CD4-positive, alpha-beta memory T cell (primary cell): ENCODE measurements around the gene TPCN1. TPM values are rescaled to one million over a fixed set of nuclear protein-coding genes. Genes with fewer than 3 reads are reported as not detected.

Experiments used
- CTCF ChIA-PET: fragments of 350-600 bp; sonication (Branson Sonifier 250); formaldehyde crosslinking; loops from one replicate; lab custom pipeline; 2021; ENCODE audit warnings: inconsistent platforms; ENCODE audit not compliant: partially characterized antibody; lab: Charles Lee
- POLR2A ChIA-PET: fragments of 350-600 bp; sonication (Branson Sonifier 250); formaldehyde crosslinking; loops from one replicate; lab custom pipeline; 2021; ENCODE audit not compliant: partially characterized antibody; lab: Charles Lee
- DNase-seq, 5 donors: peaks; one replicate each; pipeline versions ENCODE4 v3.0.0 to v3.0.0-alpha.2; 2020 to 2022; ENCODE audit warnings: mixed read lengths in 1 of 5
- H3K27ac ChIP-seq: one replicate; pipeline ENCODE4 v1.7.0; 2013; ENCODE audit warnings: low read depth, low read length
- H3K27me3 ChIP-seq: 2 replicates; pipeline ENCODE4 v1.7.0; 2013; ENCODE audit warnings: mild to moderate bottlenecking, low read length, moderate library complexity; ENCODE audit not compliant: insufficient read depth
- H3K36me3 ChIP-seq: 2 replicates; pipeline ENCODE4 v1.7.0; 2013; ENCODE audit warnings: mild to moderate bottlenecking, low read length, moderate library complexity; ENCODE audit not compliant: insufficient read depth
- H3K4me1 ChIP-seq: 2 replicates; pipeline ENCODE4 v1.7.0; 2013; ENCODE audit warnings: mild to moderate bottlenecking, low read length, moderate library complexity; ENCODE audit not compliant: insufficient read depth
- H3K4me3 ChIP-seq, 2 donors: one replicate each; pipeline ENCODE4 v1.7.0; 2013; ENCODE audit warnings: low read length in 2 of 2, mild to moderate bottlenecking in 1 of 2
- H3K9me3 ChIP-seq, 2 donors: one replicate each; pipeline ENCODE4 v1.7.0; 2013; ENCODE audit warnings: low read length in 2 of 2, control low read depth in 1 of 2; ENCODE audit not compliant: control insufficient read depth in 1 of 2
- H3K27ac Mint-ChIP-seq, 7 donors: one replicate each; pipeline ENCODE4 v1.8.0; 2020 to 2021; ENCODE audit warnings: mixed read lengths in 7 of 7, mild to moderate bottlenecking in 6 of 7, inconsistent platforms in 3 of 7, moderate library complexity in 3 of 7
- H3K27me3 Mint-ChIP-seq, 2 donors: one replicate each; pipeline ENCODE4 v1.8.0; 2020 to 2021; ENCODE audit warnings: mixed read lengths in 2 of 2
- H3K36me3 Mint-ChIP-seq, 2 donors: one replicate each; pipeline ENCODE4 v1.8.0; 2020 to 2021; ENCODE audit warnings: mixed read lengths in 2 of 2, inconsistent platforms in 1 of 2, mild to moderate bottlenecking in 1 of 2
- H3K4me1 Mint-ChIP-seq, 4 donors: one replicate each; pipeline ENCODE4 v1.8.0; 2020 to 2021; ENCODE audit warnings: mixed read lengths in 4 of 4, mild to moderate bottlenecking in 1 of 4
- H3K4me3 Mint-ChIP-seq, 8 donors: one replicate each; pipeline ENCODE4 v1.8.0; 2020 to 2021; ENCODE audit warnings: mixed read lengths in 8 of 8, mild to moderate bottlenecking in 7 of 8, moderate library complexity in 6 of 8, inconsistent platforms in 3 of 8
- H3K9me3 Mint-ChIP-seq, 8 donors: one replicate each; pipeline ENCODE4 v1.8.0; 2020 to 2021; ENCODE audit warnings: mixed read lengths in 8 of 8, mild to moderate bottlenecking in 5 of 8, inconsistent platforms in 3 of 8, moderate library complexity in 1 of 8
- intact Hi-C: fragments of 100-400 bp; cut with micrococcal nuclease; formaldehyde crosslinking; loops from one replicate; pipeline ENCODE4 v1.15.1; 2023
- polyA plus RNA-seq, 2 donors: library from polyadenylated mRNA; unstranded; fragments of 300-500 nt; fragmentation: Illumina TruSeq; gene quantifications; one replicate each; pipeline ENCODE4 v1.2.3, GENCODE V29; 2021
- total RNA-seq, 2 experiments: library from RNA; stranded (reverse); gene quantifications; one replicate each; pipeline ENCODE4 v1.2.3, GENCODE V29; 2021

Gene TPCN1
- total and polyA plus RNA-seq, 4 experiments from 2014 or later: 8.5 to 94.2 (median 49.9) TPM

- Mint-ChIP-seq H3K4me1 (no peaks in the 10 kb centered on the region), H3K36me3 (peaks cover 12 to 56% of the 10 kb centered on the region in 2 donors), H3K27ac (peak overlapping the region in 6 of 7 donors; percentile 11 to 81 (median 43)), H3K9me3 (no peaks in the 10 kb centered on the region), H3K27me3 (no peaks in the 10 kb centered on the region), H3K4me3 (no peak overlapping the region)
- Histone ChIP-seq H3K36me3 (peaks cover 55% of the 10 kb centered on the region), H3K27ac (no peak overlapping the region), H3K27me3 (no peaks in the 10 kb centered on the region), H3K4me1 (no peaks in the 10 kb centered on the region), H3K4me3 (no peak overlapping the region), H3K9me3 (no peaks in the 10 kb centered on the region)
- CTCF ChIA-PET: no interaction called here
- intact Hi-C loops: no loop called here
- POLR2A ChIA-PET: no interaction called here
- DNase-seq: no peak
Observed at GRCh38 chr12:113292091-113292490, 70.8 kb downstream of the TPCN1 start.

- intact Hi-C loops: no loop called here
- DNase-seq: no peak
- peak overlapping the region in 5 of 7 donors; percentile 11 to 81 (median 67) for H3K27ac Mint-ChIP-seq
- Histone ChIP-seq H3K4me1 (no peaks in the 10 kb centered on the region), H3K36me3 (peaks cover 56% of the 10 kb centered on the region), H3K4me3 (no peak overlapping the region), H3K27me3 (no peaks in the 10 kb centered on the region), H3K27ac (no peak overlapping the region), H3K9me3 (no peaks in the 10 kb centered on the region)
- ChIA-PET POLR2A (no interaction called here), CTCF (no interaction called here)
- peaks cover 12 to 56% of the 10 kb centered on the region in 2 donors for H3K36me3 Mint-ChIP-seq
- H3K4me3 Mint-ChIP-seq: no peak overlapping the region
- no peaks in the 10 kb centered on the region for H3K9me3 Mint-ChIP-seq
- no peaks in the 10 kb centered on the region for H3K27me3 Mint-ChIP-seq
- H3K4me1 Mint-ChIP-seq: no peaks in the 10 kb centered on the region
Observed at GRCh38 chr12:113292547-113292946, 71.3 kb downstream of the TPCN1 start.

- peaks cover 56% of the 10 kb centered on the region for H3K36me3 ChIP-seq
- Mint-ChIP-seq H3K4me1 (no peaks in the 10 kb centered on the region), H3K9me3 (no peaks in the 10 kb centered on the region), H3K36me3 (peaks cover 12 to 58% of the 10 kb centered on the region in 2 donors), H3K27me3 (no peaks in the 10 kb centered on the region), H3K27ac (peak overlapping the region in 1 of 7 donors; percentile 50), H3K4me3 (no peak overlapping the region)
- POLR2A ChIA-PET: no interaction called here
- CTCF ChIA-PET: no interaction called here
- H3K4me1 ChIP-seq: no peaks in the 10 kb centered on the region
- H3K27ac ChIP-seq: no peak overlapping the region
- H3K9me3 ChIP-seq: no peaks in the 10 kb centered on the region
- H3K27me3 ChIP-seq: no peaks in the 10 kb centered on the region
- no peak overlapping the region for H3K4me3 ChIP-seq
- DNase-seq: no peak
- intact Hi-C loops: no loop called here
Observed at GRCh38 chr12:113293100-113293499, 71.8 kb downstream of the TPCN1 start.

- ChIA-PET POLR2A (no interaction called here), CTCF (interaction anchor here (0.6 kb wide), 1 partner anchor 131 kb away, joined by 3 read pairs; no protein-coding TSS in a partner anchor)
- H3K4me3 ChIP-seq: no peak overlapping the region
- no peak for DNase-seq
- no peak overlapping the region for H3K4me3 Mint-ChIP-seq
- H3K27me3 Mint-ChIP-seq: no peaks in the 10 kb centered on the region
- no peaks in the 10 kb centered on the region for H3K4me1 ChIP-seq
- H3K27ac Mint-ChIP-seq: no peak overlapping the region
- peaks cover 10 to 59% of the 10 kb centered on the region in 2 donors for H3K36me3 Mint-ChIP-seq
- H3K4me1 Mint-ChIP-seq: peaks cover 0 to 1% (median 0%) of the 10 kb centered on the region in 4 donors
- H3K27ac ChIP-seq: no peak overlapping the region
- no peaks in the 10 kb centered on the region for H3K27me3 ChIP-seq
- no peaks in the 10 kb centered on the region for H3K9me3 Mint-ChIP-seq
- intact Hi-C loops: no loop called here
- no peaks in the 10 kb centered on the region for H3K9me3 ChIP-seq
- peaks cover 33% of the 10 kb centered on the region for H3K36me3 ChIP-seq
Observed at GRCh38 chr12:113295886-113296556, 74.8 kb downstream of the TPCN1 start.

- H3K27me3 ChIP-seq: no peaks in the 10 kb centered on the region
- peaks cover 27% of the 10 kb centered on the region for H3K36me3 ChIP-seq
- intact Hi-C loops: no loop called here
- H3K4me3 Mint-ChIP-seq: no peak overlapping the region
- H3K27ac Mint-ChIP-seq: peak overlapping the region in 1 of 7 donors; percentile 41
- H3K9me3 Mint-ChIP-seq: no peaks in the 10 kb centered on the region
- no peak for DNase-seq
- H3K27me3 Mint-ChIP-seq: no peaks in the 10 kb centered on the region
- POLR2A ChIA-PET: no interaction called here
- H3K4me1 Mint-ChIP-seq: peaks cover 0 to 1% (median 0%) of the 10 kb centered on the region in 4 donors
- H3K27ac ChIP-seq: no peak overlapping the region
- no peak overlapping the region for H3K4me3 ChIP-seq
- H3K4me1 ChIP-seq: no peaks in the 10 kb centered on the region
- H3K9me3 ChIP-seq: no peaks in the 10 kb centered on the region
- peaks cover 12 to 55% of the 10 kb centered on the region in 2 donors for H3K36me3 Mint-ChIP-seq
- CTCF ChIA-PET: no interaction called here
Observed at GRCh38 chr12:113296557-113297213, 75.4 kb downstream of the TPCN1 start.

GRCh38 chr12:113297214-113297587 is 75.9 kb downstream of the TPCN1 start:
- ChIA-PET POLR2A (no interaction called here), CTCF (interaction anchor here (0.8 kb wide), 1 partner anchor 60 kb away, joined by 3 read pairs; no protein-coding TSS in a partner anchor)
- no peaks in the 10 kb centered on the region for H3K9me3 ChIP-seq
- peaks cover 22% of the 10 kb centered on the region for H3K36me3 ChIP-seq
- H3K27me3 Mint-ChIP-seq: no peaks in the 10 kb centered on the region
- H3K27ac Mint-ChIP-seq: no peak overlapping the region
- no peaks in the 10 kb centered on the region for H3K27me3 ChIP-seq
- peaks cover 12 to 56% of the 10 kb centered on the region in 2 donors for H3K36me3 Mint-ChIP-seq
- H3K4me3 ChIP-seq: no peak overlapping the region
- H3K4me1 ChIP-seq: no peaks in the 10 kb centered on the region
- H3K4me3 Mint-ChIP-seq: no peak overlapping the region
- peaks cover 0 to 2% (median under 1%) of the 10 kb centered on the region in 4 donors for H3K4me1 Mint-ChIP-seq
- intact Hi-C loops: no loop called here
- H3K9me3 Mint-ChIP-seq: no peaks in the 10 kb centered on the region
- no peak for DNase-seq
- H3K27ac ChIP-seq: no peak overlapping the region

GRCh38 chr12:113297621-113298471 is 76.6 kb downstream of the TPCN1 start:
- no peaks in the 10 kb centered on the region for H3K9me3 Mint-ChIP-seq
- Histone ChIP-seq H3K4me3 (no peak overlapping the region), H3K27ac (no peak overlapping the region), H3K9me3 (no peaks in the 10 kb centered on the region), H3K4me1 (peaks cover under 1% of the 10 kb centered on the region), H3K27me3 (no peaks in the 10 kb centered on the region), H3K36me3 (peaks cover 17% of the 10 kb centered on the region)
- no peak overlapping the region for H3K4me3 Mint-ChIP-seq
- POLR2A ChIA-PET: no interaction called here
- peaks cover 14 to 58% of the 10 kb centered on the region in 2 donors for H3K36me3 Mint-ChIP-seq
- intact Hi-C loops: no loop called here
- H3K27ac Mint-ChIP-seq: peak overlapping the region in 4 of 7 donors; percentile 22 to 75 (median 45)
- CTCF ChIA-PET: interaction anchor here (0.8 to 1.2 kb wide), 2 partner anchors 9 to 61 kb away, joined by 3 read pairs; no protein-coding TSS in a partner anchor
- peaks cover under 1 to 8% (median 4%) of the 10 kb centered on the region in 4 donors for H3K4me1 Mint-ChIP-seq
- no peaks in the 10 kb centered on the region for H3K27me3 Mint-ChIP-seq
- no peak for DNase-seq
